Measurements from ENCODE around the gene PLCB1.

DNA sequence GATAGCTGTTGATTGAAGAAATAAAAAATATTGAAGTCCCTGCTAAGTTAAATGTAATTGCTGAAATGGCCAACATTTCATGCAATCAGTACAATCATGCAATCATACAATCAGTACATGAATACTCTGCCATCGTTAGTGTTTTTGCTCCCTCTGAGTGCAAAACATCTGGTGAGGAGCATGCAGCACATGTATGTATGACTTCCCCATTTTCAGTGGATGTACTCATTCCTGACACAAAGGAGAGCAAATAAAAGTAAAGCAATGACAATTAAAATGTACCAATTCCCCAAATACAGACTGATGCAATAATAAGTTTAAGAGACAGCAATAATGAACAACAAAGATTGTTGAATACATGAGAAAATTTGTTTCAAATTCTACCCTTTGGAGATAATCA is 140.7 kb downstream of the PLCB1 start:
- TF ChIP-seq POLR2A (IDR thresholded peaks at IDR 0.05; ENCODE audit: low read length) = no peak
- TF ChIP-seq GATA1 (IDR thresholded peaks at IDR 0.05; ENCODE audit: low read depth, low read length) = no peak
